Colonic mucosa (tissue), 4 donors: ENCODE results near the gene HDAC6. TPM values are rescaled to one million over a fixed set of nuclear protein-coding genes. Genes with fewer than 3 reads are reported as not detected.

Source experiments
- DNase-seq: peaks from one replicate; pipeline ENCODE4 v3.0.0-alpha.2; 2020
- H3K27ac ChIP-seq: fragments of 200-600 bp; one replicate; pipeline ENCODE4 v1.8.0; 2021
- H3K27me3 ChIP-seq: fragments of 200-600 bp; one replicate; pipeline ENCODE4 v1.8.0; 2021
- H3K36me3 ChIP-seq: fragments of 200-600 bp; one replicate; pipeline ENCODE4 v1.8.0; 2021
- H3K4me1 ChIP-seq: fragments of 200-600 bp; one replicate; pipeline ENCODE4 v1.8.0; 2021; ENCODE audit warnings: mild to moderate bottlenecking
- H3K4me3 ChIP-seq: fragments of 200-600 bp; one replicate; pipeline ENCODE4 v1.8.0; 2021
- H3K9ac ChIP-seq, 2 donors: one replicate each; pipeline ENCODE4 v1.7.0; 2013; ENCODE audit warnings: control low read depth in 2 of 2, low read depth in 2 of 2, low read length in 2 of 2
- H3K9me3 ChIP-seq: fragments of 200-600 bp; one replicate; pipeline ENCODE4 v1.8.0; 2021
- CTCF ChIP-seq: fragments of 200-600 bp; IDR thresholded peaks from one replicate; pipeline ENCODE4 v1.8.0; 2022; ENCODE audit warnings: antibody characterized with exemption, mild to moderate bottlenecking
- intact Hi-C: fragments of 100-400 bp; cut with DNase I; formaldehyde crosslinking; loops from one replicate; pipeline ENCODE4 v1.14.1; 2022
- total RNA-seq, 2 donors: library from RNA; stranded (reverse); fragmentation: NEBNext Ultra II Directional in 1 of 2; extraction: Animal tissue kit (Norgen Biotek cat#: 25700) in 1 of 2; gene quantifications; one replicate each; pipeline ENCODE4 v1.2.1, GENCODE V29; 2021
- donor health status: healthy.
- donor health status: DM: no; HTN: no; CAD: no.
- donor health status: DM: no; HTN: no; CAD: no.

The HDAC6 gene
- total RNA-seq, 2 donors from 2014 or later: 66.2 to 71.5 TPM

DNA sequence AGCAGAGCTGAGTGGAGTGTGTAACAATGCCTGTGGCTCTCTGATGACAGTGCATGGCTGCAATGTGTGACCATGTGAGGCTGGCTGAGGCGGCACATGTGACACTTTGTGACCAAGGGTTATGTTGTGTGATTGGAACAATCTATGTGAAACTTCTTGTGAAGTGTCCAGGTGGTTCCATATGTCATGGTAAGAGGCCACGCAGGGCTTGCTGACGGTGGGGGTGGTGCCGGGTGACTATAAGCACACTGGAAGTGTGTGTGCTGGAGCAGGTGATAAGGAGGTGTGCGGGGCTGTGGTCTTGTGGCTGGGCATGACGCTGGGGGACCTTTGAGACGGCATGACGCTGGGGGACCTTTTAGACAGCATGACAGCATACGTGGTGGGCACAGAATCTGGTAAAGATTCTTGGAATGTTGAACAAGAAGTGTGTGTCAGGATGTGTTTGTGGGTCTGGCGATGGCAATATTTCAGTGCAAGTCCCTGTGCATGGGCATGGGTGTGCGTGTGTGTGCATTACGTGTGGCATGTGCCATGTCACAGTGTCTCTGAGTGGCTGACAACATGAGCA lies 7.4 kb upstream of the HDAC6 start:
- Histone ChIP-seq H3K9me3 (no peaks in the 10 kb centered on the region), H3K27ac (no peak overlapping the region), H3K36me3 (no peaks in the 10 kb centered on the region), H3K4me3 (no peak overlapping the region), H3K9ac (no peak overlapping the region), H3K27me3 (no peaks in the 10 kb centered on the region), H3K4me1 (no peaks in the 10 kb centered on the region)
- DNase-seq: no peak
- TF ChIP-seq CTCF: no peak
- intact Hi-C loops: no loop called here

- Histone ChIP-seq H3K27ac (no peak overlapping the region), H3K9ac (no peak overlapping the region), H3K36me3 (no peaks in the 10 kb centered on the region), H3K9me3 (no peaks in the 10 kb centered on the region), H3K27me3 (no peaks in the 10 kb centered on the region), H3K4me1 (no peaks in the 10 kb centered on the region), H3K4me3 (no peak overlapping the region)
- no peak for DNase-seq
- intact Hi-C loops: no loop called here
- no peak for TF ChIP-seq CTCF
Measured at GRCh38 chrX:48794911-48795515, 6.9 kb upstream of the HDAC6 start.

- no peak overlapping the region for H3K27ac ChIP-seq
- H3K4me3 ChIP-seq: no peak overlapping the region
- DNase-seq: no peak
- intact Hi-C loops: no loop called here
- H3K4me1 ChIP-seq: no peaks in the 10 kb centered on the region
- no peaks in the 10 kb centered on the region for H3K9me3 ChIP-seq
- no peak for TF ChIP-seq CTCF
- no peaks in the 10 kb centered on the region for H3K27me3 ChIP-seq
- no peak overlapping the region for H3K9ac ChIP-seq
- no peaks in the 10 kb centered on the region for H3K36me3 ChIP-seq
Measured at GRCh38 chrX:48798318-48798717, 3.5 kb upstream of the HDAC6 start.

- H3K36me3 ChIP-seq: no peaks in the 10 kb centered on the region
- H3K9me3 ChIP-seq: no peaks in the 10 kb centered on the region
- intact Hi-C loops: no loop called here
- no peak for DNase-seq
- H3K27me3 ChIP-seq: no peaks in the 10 kb centered on the region
- no peak for TF ChIP-seq CTCF
- H3K27ac ChIP-seq: peak overlapping the region; percentile 78
- H3K4me3 ChIP-seq: peak overlapping the region; percentile 33
- H3K4me1 ChIP-seq: no peaks in the 10 kb centered on the region
- peak overlapping the region; percentile 66 to 73 for H3K9ac ChIP-seq
Measured at GRCh38 chrX:48800574-48801279, 1.1 kb upstream of the HDAC6 start.

DNA sequence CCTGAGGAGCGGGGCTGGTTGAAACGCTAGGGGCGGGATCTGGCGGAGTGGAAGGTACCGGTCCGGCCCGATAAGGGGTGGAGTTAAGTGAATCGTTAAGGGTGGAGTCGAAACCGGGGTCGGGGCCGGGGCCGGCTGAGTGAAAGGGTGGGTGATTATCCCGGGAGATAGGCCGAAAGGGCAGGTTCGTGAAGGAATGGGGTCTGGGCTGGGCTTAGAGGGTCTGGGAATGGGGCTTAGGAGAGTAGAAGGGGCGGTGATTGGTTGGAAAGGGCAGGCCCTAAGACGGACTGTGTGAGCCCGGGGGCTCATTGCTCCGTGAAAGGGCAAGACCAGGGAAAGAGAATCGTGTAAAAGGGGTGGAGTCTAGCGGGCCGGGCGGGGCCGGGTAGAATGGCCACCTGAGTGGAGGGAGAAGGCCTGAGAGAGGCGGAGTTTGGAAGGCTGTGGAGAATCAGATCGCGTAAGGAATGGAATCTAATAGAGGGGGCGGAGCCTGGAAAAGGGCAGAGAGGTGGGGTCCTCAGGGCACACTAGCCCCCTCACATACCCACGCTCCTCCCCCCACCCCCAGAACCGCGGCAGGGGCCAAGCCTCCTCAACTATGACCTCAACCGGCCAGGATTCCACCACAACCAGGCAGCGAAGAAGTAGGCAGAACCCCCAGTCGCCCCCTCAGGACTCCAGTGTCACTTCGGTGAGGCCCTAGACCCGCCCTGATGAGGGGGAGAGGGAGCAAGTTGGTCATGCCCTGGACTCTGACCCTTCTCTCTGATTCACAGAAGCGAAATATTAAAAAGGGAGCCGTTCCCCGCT lies 430 bp downstream of the HDAC6 start:
- H3K4me1 ChIP-seq: no peaks in the 10 kb centered on the region
- H3K27me3 ChIP-seq: no peaks in the 10 kb centered on the region
- H3K36me3 ChIP-seq: no peaks in the 10 kb centered on the region
- TF ChIP-seq CTCF: no peak
- no peaks in the 10 kb centered on the region for H3K9me3 ChIP-seq
- intact Hi-C loops: no loop called here
- peak overlapping the region; percentile 36 for H3K4me3 ChIP-seq
- H3K9ac ChIP-seq: peak overlapping the region; percentile 75 to 87
- peak; percentile 89 for DNase-seq
- H3K27ac ChIP-seq: peak overlapping the region; percentile 88
